Progenitor cell of endocrine pancreas (in vitro differentiated cells): Measurements from ENCODE around the gene RUSF1. TPM values are rescaled to one million over a fixed set of nuclear protein-coding genes. Genes with fewer than 3 reads are reported as not detected.

Experiments
- DNase-seq: peaks from one replicate; pipeline ENCODE4 v3.0.0; 2021; ENCODE audit warnings: low spot score; ENCODE audit not compliant: unreplicated experiment
- H3K27ac Mint-ChIP-seq: 2 replicates; pipeline ENCODE4 v1.8.0; 2021; ENCODE audit warnings: mild to moderate bottlenecking, moderate library complexity, mixed read lengths
- H3K27me3 Mint-ChIP-seq: 2 replicates; pipeline ENCODE4 v1.8.0; 2021; ENCODE audit warnings: mixed read lengths
- H3K36me3 Mint-ChIP-seq: 2 replicates; pipeline ENCODE4 v1.8.0; 2022; ENCODE audit warnings: mixed read lengths; ENCODE audit not compliant: insufficient read depth
- H3K4me1 Mint-ChIP-seq: 2 replicates; pipeline ENCODE4 v1.8.0; 2021; ENCODE audit warnings: low read depth, mixed read lengths
- H3K4me3 Mint-ChIP-seq: 2 replicates; pipeline ENCODE4 v1.8.0; 2021; ENCODE audit warnings: low read depth, mild to moderate bottlenecking, moderate library complexity, mixed read lengths
- H3K9me3 Mint-ChIP-seq: 2 replicates; pipeline ENCODE4 v1.8.0; 2021; ENCODE audit warnings: low read depth, mixed read lengths
- CTCF ChIP-seq: fragments of 200-600 bp; sonication (generic); IDR thresholded peaks from one replicate; pipeline ENCODE4 v1.5.0; 2021; ENCODE audit warnings: antibody characterized with exemption, mild to moderate bottlenecking; ENCODE audit not compliant: unreplicated experiment
- total RNA-seq: library from RNA; stranded (reverse); gene quantifications from 2 replicates; pipeline ENCODE4 v1.2.1, GENCODE V29; 2021

RUSF1 gene
- total RNA-seq, 1 donor from 2014 or later: 65.1 TPM

- H3K36me3 Mint-ChIP-seq: no peaks in the 10 kb centered on the region
- TF ChIP-seq CTCF: no peak
- peaks cover 5% of the 10 kb centered on the region for H3K27me3 Mint-ChIP-seq
- DNase-seq: no peak
- no peaks in the 10 kb centered on the region for H3K4me1 Mint-ChIP-seq
- H3K4me3 Mint-ChIP-seq: no peak overlapping the region
- no peak overlapping the region for H3K27ac Mint-ChIP-seq
- peaks cover 13% of the 10 kb centered on the region for H3K9me3 Mint-ChIP-seq
Observed at GRCh38 chr16:31535737-31536136, 27.5 kb upstream of the RUSF1 start.

- TF ChIP-seq CTCF: no peak
- Mint-ChIP-seq H3K4me3 (no peak overlapping the region), H3K27ac (no peak overlapping the region), H3K9me3 (no peaks in the 10 kb centered on the region), H3K36me3 (no peaks in the 10 kb centered on the region), H3K27me3 (peaks cover 5% of the 10 kb centered on the region), H3K4me1 (peaks cover 3% of the 10 kb centered on the region)
- no peak for DNase-seq
Observed at GRCh38 chr16:31532896-31533295, 24.7 kb upstream of the RUSF1 start.

DNA sequence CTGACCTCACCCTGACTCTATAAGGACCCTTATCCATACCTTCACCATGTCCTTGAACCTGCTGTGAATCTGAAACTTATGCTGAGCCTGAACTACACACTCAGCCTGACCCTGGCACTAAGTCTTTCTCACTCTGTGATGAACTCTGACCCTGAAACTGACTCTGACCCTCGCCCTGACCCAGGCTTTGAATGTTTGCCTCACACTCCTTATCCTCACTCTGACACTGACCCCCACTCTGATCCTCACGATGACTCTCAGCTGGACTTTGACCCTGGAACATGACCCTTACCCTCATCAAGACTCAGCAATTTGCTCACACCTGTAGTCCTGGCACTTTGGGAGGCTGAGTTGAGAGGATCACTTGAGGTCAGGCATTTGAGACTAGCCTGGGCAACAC, 23.9 kb upstream of the RUSF1 start:
- Mint-ChIP-seq H3K27me3 (peaks cover 5% of the 10 kb centered on the region), H3K4me3 (no peak overlapping the region), H3K9me3 (no peaks in the 10 kb centered on the region), H3K36me3 (no peaks in the 10 kb centered on the region), H3K27ac (no peak overlapping the region), H3K4me1 (peaks cover 3% of the 10 kb centered on the region)
- DNase-seq: no peak
- TF ChIP-seq CTCF: no peak

- H3K4me1 Mint-ChIP-seq: peaks cover 3% of the 10 kb centered on the region
- no peaks in the 10 kb centered on the region for H3K9me3 Mint-ChIP-seq
- no peak for DNase-seq
- H3K36me3 Mint-ChIP-seq: no peaks in the 10 kb centered on the region
- TF ChIP-seq CTCF: no peak
- H3K27me3 Mint-ChIP-seq: peaks cover 13% of the 10 kb centered on the region
- no peak overlapping the region for H3K4me3 Mint-ChIP-seq
- no peak overlapping the region for H3K27ac Mint-ChIP-seq
Observed at GRCh38 chr16:31531096-31531495, 22.9 kb upstream of the RUSF1 start.

DNA sequence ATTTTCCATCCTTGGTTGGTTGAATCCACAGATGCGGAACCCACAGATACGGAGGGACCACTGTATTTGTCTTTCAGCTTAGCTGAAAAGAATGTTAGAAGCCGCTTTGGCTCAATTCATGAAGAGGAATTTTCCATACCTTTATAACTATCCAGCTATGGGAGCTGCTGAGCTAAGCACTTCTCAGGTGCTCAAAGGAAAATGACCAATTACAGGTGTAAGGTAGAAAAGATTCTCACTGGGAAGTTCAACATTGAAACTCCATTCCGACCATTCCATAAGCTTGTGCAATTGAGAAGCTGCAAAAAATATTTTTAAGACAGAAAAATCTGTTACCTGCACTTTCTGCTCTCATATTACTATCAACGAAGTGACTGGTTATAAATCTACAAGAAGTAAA, 22.2 kb upstream of the RUSF1 start:
- H3K36me3 Mint-ChIP-seq: no peaks in the 10 kb centered on the region
- H3K9me3 Mint-ChIP-seq: no peaks in the 10 kb centered on the region
- no peak for DNase-seq
- H3K27ac Mint-ChIP-seq: no peak overlapping the region
- H3K4me1 Mint-ChIP-seq: peaks cover 3% of the 10 kb centered on the region
- H3K27me3 Mint-ChIP-seq: peaks cover 11% of the 10 kb centered on the region
- TF ChIP-seq CTCF: no peak
- no peak overlapping the region for H3K4me3 Mint-ChIP-seq
